ENCODE measurements around the gene TACC3. TPM values are rescaled to one million over a fixed set of nuclear protein-coding genes. Genes with fewer than 3 reads are reported as not detected.

TACC3 gene
- 100 to 1,000 TPM; 139 to 144 TPM for total RNA-seq

GRCh38 chr4:1721003-1721665, at the start of gene TACC3, which contains the start of gene TMEM129:
Gene TACC3, plus strand, starts transcription at chr4:1721521. Its CDS starts 1,901 bp downstream, at chr4:1723422.
Gene TMEM129, minus strand, starts transcription at chr4:1721323. Its CDS starts 486 bp downstream, at chr4:1720837.
- ChIA-PET POLR2A (interaction anchor here (0.6 to 1.6 kb wide), 7 partner anchors 9 to 750 kb away, joined by 3 to 11 read pairs (median 5); partner anchors contain the start of genes LETM1, NSD2, SLBP and UVSSA), CTCF (interaction anchor here (1.0 to 6.0 kb wide), 3 partner anchors 9 to 27 kb away, joined by 3 to 37 read pairs (median 4); partner anchors contain the start of gene SLBP)

GRCh38 chr4:1673671-1674070, 47.6 kb upstream of the TACC3 start:
- POLR2A ChIA-PET: no interaction called here
- CTCF ChIA-PET: no interaction called here

GRCh38 chr4:1674682-1675081, 46.6 kb upstream of the TACC3 start:
- ChIA-PET CTCF (no interaction called here), POLR2A (no interaction called here)

GRCh38 chr4:1675136-1675801, 46.1 kb upstream of the TACC3 start:
- ChIA-PET CTCF (no interaction called here), POLR2A (no interaction called here)

- ChIA-PET CTCF (no interaction called here), POLR2A (no interaction called here)
Observed at GRCh38 chr4:1675802-1676137, 45.6 kb upstream of the TACC3 start.

GRCh38 chr4:1676605-1677525, 44.5 kb upstream of the TACC3 start:
- ChIA-PET CTCF (no interaction called here), POLR2A (no interaction called here)

- ChIA-PET POLR2A (no interaction called here), CTCF (no interaction called here)
Observed at GRCh38 chr4:1678244-1678643, 43.1 kb upstream of the TACC3 start.

- ChIA-PET CTCF (interaction anchor here (2.0 kb wide), 1 partner anchor 10 kb away, joined by 7 read pairs; no protein-coding TSS in a partner anchor), POLR2A (interaction anchor here (0.7 to 1.1 kb wide), 2 partner anchors 38 to 194 kb away, joined by 3 to 4 read pairs; partner anchors contain the start of genes TACC3 and TMEM129)
Observed at GRCh38 chr4:1682860-1683259, 38.5 kb upstream of the TACC3 start.

DNA sequence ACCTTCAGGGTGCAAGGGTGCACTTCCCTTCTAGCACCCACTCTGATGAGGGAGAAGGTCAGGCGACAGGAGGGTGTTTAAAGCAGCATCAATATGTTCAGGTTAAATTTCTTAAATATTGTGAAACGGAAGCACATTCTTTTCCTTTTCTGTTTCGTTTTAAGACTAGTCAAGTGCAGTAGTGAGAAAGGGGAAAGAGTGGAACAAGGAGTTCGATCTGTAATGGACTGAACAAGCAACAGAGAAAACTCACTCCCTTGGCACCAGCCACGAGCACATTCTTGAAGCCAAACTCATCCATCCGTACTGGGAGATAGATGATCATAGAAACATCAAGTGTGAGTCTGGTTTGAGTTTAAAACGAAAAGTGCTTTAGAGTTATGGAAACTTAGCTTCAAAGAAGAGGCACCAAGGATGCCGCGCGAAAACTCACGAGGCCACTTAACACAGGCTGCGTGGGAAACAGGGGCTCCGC, 38.0 kb upstream of the TACC3 start:
- ChIA-PET POLR2A (interaction anchor here (0.7 to 1.1 kb wide), 2 partner anchors 38 to 194 kb away, joined by 3 to 4 read pairs; partner anchors contain the start of genes TACC3 and TMEM129), CTCF (interaction anchor here (2.0 kb wide), 1 partner anchor 10 kb away, joined by 7 read pairs; no protein-coding TSS in a partner anchor)

- ChIA-PET POLR2A (interaction anchor here (1.1 kb wide), 1 partner anchor 37 kb away, joined by 4 read pairs; the partner anchor contains the start of genes TACC3 and TMEM129), CTCF (interaction anchor here (2.0 kb wide), 1 partner anchor 9 kb away, joined by 7 read pairs; no protein-coding TSS in a partner anchor)
Observed at GRCh38 chr4:1683736-1684505, 37.4 kb upstream of the TACC3 start, which contains the start of gene FAM53A. Gene FAM53A, minus strand, starts transcription at chr4:1684313. Its CDS starts 15,572 bp downstream, at chr4:1668741.

- POLR2A ChIA-PET: interaction anchor here (1.3 kb wide), 1 partner anchor 28 kb away, joined by 3 read pairs; no protein-coding TSS in a partner anchor
- CTCF ChIA-PET: no interaction called here
Observed at GRCh38 chr4:1684506-1685234, 36.7 kb upstream of the TACC3 start.

DNA sequence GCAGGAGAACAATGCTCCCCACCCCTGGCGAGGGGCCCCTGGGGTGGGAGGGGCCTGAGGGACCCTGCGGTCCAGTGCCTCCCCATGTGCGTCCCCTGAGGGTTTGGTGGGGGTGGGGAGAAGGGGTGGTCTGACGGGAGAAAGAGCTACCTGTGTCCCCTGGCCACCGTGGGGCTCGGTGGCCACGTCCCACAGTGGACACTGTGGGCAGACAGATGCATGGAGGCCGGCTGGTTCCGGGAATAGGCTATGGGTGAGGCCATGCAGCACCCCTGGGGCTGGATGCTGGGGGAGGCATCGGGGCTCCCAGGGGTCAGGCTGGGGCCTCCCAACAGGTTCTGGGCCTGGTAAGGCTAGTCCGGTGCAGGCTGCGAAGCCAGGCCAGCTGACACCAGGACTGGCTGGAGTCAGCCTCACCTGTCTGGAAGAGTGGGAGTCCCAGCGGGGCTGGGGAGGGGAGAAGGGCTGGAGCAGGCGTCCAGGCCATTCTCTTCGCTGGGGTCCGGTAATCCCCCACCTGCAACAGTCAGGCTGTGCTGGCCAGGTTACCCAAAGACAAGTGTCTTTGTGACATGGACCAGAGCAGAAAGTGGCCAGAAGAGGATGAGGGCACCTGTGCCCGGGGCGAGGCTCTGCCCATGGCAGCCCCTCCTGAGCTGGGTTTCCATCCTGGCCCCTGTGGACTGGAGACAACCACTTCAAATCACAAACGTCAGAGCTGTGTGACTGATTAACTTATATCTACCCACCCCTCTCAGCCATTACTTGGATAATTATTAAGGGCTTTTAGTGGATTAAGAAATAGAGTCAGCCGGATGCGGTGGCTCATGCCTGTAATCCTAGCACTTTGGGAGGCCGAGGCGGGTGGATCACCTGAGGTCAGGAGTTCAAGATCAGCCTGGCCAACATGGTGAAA, 35.8 kb upstream of the TACC3 start:
- ChIA-PET POLR2A (interaction anchor here (1.3 kb wide), 1 partner anchor 27 kb away, joined by 3 read pairs; no protein-coding TSS in a partner anchor), CTCF (no interaction called here)

DNA sequence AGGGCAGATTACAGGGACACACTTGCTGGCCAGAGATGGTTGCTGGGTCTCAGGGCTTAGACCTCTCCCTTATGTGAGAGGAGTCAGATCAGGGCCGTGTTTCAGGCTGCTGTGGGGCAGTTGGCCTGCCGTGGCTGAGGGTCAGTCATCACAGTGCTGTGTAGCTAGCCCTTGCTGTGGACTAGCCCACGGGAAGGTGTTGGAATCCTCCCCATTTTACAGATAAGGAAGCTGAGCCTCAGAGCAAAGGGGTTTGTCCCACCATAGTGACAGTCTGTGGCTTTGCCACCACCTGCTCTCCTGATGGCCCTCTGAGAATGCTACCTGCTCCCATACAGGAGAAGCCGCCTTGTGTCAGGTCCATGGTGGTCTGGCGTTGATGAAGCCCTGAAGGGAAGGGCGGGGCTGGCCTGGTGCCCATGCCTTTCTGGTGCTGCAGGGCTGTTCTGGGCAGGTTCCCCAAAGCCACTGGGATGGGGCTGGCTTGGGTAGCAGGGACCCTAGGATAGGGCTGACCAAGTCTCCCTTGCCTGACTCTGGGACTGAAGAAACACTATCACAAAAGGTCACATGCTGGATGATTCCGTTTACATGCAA, 34.8 kb upstream of the TACC3 start:
- CTCF ChIA-PET: interaction anchor here (0.7 kb wide), 1 partner anchor 331 kb away, joined by 4 read pairs; no protein-coding TSS in a partner anchor

GRCh38 chr4:1690698-1691097, 30.6 kb upstream of the TACC3 start:
- CTCF ChIA-PET: interaction anchor here (0.7 to 1.7 kb wide), 3 partner anchors 20 to 108 kb away, joined by 4 to 7 read pairs (median 4); no protein-coding TSS in a partner anchor
- POLR2A ChIA-PET: interaction anchor here (3.2 kb wide), 1 partner anchor 22 kb away, joined by 14 read pairs; the partner anchor contains the start of gene SLBP

More for the DNA sequence above, 34.8 kb upstream of the TACC3 start:
- POLR2A ChIA-PET: no interaction called here

DNA sequence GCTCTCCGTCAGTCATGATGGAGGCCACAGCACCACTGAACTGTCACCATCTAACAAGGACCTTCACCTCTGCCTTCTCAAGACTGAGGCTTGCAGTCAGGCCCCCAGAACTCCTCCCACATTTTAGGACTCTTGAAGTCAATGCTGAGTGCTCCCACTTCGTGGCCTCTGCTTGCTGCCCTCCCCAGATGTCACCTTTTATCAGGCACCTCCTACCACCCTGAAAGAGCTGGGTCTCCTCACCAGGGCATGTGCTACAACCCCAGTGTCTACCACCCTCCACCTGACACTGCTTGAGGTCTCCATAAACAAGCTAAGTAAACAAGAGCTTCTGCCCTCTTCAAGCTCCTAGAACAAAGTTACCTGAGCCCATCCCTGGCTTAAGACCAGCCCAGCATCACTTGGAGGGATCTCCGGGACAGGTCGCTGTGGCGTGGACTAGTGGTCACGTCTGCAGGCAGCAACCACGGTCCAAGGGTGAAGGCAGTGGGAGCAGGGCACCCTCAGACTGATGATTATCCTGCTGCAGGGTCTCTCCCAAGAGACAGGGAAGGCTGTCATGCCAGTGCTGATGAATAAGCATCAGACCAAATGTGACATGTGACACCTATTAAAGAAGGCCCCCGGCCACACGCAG, 29.5 kb upstream of the TACC3 start:
- CTCF ChIA-PET: interaction anchor here (0.5 to 4.6 kb wide), 7 partner anchors 9 to 148 kb away, joined by 4 to 37 read pairs (median 7); partner anchors contain the start of genes SLBP, TACC3 and TMEM129
- POLR2A ChIA-PET: interaction anchor here (3.2 kb wide), 1 partner anchor 21 kb away, joined by 14 read pairs; the partner anchor contains the start of gene SLBP

Measured in activated CD8-positive, alpha-beta memory T cell treated with anti-CD3 and anti-CD28 coated beads for 36 hours (primary cell).